Measurements from ENCODE around the gene LMLN. TPM values are rescaled to one million over a fixed set of nuclear protein-coding genes. Genes with fewer than 3 reads are reported as not detected.
A peak's percentile ranks its signal among the peaks of the same experiment; 100 is the strongest.
"Not testable (repeated sequence)": the region's sequence is repeated elsewhere in the genome, so short reads cannot be mapped to it uniquely, and the experiment has no call there.

The LMLN gene
- total RNA-seq, 1 donor from 2014 or later, result 2.0 TPM

DNA sequence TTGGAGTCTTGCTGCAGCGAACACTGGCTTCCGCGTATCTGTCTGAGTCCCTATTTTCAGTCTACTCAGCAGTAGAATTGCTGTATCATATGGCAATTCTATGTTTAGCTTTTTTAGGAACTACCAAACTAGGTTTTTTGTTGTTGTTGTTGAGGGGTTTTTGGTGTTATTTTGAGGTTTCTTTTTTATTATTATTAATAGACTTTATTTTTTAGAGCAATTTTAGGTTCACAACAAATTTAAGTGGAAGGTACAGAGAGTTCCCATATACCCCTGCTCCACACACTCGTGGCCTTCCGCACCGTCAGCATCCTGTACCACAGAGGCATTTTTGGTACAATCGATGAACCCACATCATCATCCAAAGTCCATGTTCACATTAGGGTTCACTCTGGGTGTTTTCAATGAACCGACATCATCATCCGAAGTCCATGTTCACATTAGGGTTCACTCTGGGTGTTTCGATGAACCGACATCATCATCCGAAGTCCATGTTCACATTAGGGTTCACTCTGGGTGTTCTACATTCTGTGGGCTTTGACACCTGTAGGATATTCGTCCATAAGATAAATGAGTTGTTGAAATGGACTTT lies 67.9 kb downstream of the LMLN start:
- no peak for DNase-seq

DNA sequence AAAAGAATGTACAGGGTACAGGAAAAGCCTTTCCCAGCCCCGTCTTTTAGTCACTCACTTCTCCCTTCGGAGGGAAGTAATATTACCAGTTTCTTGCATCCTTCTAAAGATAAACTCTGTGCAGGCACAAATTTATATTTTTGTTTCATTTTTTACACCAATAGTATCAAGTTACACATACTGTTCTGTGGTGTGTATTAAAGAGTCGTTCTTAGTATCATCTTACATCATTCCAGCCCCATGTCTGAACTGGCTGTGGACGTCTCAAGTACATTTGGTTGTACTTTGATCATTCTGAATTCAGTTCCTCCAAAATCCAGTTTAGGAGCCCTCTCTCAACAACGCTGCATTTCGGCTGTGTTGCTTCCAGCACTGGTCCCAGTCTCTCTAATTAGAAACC lies 68.7 kb downstream of the LMLN start:
- DNase-seq, result no peak

GRCh38 chr3:198030125-198030524 lies 70.1 kb downstream of the LMLN start:
- DNase-seq, result no peak

GRCh38 chr3:198030726-198031125 lies 70.7 kb downstream of the LMLN start:
- no peak for DNase-seq

DNA sequence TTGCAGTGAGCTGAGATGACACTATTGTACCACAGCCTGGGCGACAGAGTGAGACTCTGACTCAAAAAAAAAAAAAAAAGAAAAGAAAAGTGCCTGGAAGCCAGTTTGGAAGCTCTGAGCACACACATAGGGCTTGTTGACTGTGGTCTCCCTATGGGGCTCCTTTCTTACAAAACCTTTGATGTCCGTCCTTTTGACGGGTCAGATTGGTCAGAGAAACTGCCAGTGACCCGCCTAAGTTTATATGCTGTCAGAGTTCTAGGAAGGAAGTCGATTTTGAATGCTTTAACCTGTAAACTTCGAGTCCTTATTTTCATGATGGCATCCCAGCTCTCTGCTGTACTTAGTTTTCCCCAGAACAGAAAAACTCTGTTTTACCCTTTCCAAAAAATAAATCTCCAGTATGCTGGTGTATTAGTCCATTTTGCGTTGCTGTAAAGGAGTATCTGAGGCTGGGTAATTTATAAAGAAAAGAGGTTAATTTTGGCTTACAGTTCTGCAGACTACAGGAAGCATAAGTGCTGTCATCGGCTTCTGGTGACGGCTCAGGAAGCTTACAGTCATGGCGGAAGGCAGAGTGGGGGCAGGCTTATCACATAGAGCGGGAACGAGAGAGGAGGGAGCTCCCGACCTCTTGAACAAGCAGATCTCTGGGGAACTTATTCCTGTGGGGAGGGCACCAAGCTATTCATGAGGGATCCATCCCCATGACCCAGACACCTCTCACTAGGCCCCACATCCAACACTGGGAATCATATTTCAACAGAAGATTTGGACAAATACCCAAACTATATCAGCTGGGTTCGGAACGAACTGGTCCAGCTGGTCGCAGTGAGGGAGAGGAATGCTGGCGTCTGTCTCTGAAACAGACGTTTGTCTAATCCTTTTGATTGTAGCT lies 72.3 kb downstream of the LMLN start:
- DNase-seq, result peak; percentile 84

GRCh38 chr3:198043119-198043518 lies 83.1 kb downstream of the LMLN start:
- no peak for DNase-seq

DNA sequence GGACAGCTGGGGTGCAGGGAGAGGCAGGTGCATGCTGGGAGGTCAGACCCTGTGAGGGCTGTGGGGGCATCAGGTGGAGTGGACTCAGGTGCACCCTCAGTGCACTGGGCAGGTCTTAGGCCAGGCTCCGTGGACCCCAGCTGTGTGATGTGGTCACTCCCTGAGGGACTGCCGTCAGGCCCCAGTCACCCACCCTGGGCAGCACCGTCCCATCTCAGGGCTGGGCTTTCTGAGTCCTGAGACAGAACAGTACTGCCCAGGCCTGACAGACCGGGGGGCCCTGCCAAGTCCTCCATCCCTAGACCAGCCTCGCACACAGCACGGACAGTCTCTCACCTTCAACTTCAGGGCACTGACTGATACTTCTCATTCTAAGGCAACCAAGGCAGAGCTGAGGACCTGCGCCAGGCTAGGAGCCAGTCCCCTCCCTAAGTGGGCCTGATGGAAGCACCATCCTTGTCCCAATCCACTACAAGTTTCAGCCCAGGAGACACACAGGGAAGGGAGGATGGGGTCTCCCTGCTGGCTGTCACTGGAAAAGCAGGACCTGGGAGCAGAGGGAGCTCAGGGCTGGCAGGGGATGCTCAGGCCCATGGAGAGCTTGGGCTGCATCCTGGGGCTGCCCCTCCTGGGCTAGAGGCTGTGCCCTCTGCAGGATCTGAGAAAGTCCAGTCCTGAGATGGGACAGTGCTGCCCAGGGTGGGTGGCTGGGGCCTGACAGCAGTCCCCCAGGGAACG lies 86.3 kb downstream of the LMLN start:
- DNase-seq, result no peak

- DNase-seq, result no peak
These were observed 88.4 kb downstream of the LMLN start for GRCh38 chr3:198048445-198048844.

- DNase-seq, result no peak
These were observed 91.8 kb downstream of the LMLN start for GRCh38 chr3:198051836-198052235.

DNA sequence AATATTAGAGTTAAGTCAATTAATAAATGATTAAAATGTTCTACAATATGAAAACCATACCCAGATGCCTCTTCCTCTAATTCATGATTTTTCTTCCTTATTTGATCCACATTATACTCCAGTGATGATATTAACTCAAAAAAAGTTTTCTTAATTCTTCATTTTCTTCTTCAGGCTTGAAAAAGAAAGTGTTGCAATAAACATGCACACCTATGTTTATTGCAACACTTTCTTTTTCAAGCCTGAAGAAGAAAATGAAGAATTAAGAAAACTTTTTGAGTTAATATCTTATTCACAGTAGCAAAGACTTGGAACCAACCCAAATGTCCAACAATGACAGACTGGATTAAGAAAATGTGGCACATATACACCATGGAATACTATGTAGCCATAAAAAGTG lies 93.4 kb downstream of the LMLN start:
- DNase-seq, result not testable (repeated sequence)

- DNase-seq, result no peak
These were observed 101.4 kb downstream of the LMLN start for GRCh38 chr3:198061119-198062067.

DNA sequence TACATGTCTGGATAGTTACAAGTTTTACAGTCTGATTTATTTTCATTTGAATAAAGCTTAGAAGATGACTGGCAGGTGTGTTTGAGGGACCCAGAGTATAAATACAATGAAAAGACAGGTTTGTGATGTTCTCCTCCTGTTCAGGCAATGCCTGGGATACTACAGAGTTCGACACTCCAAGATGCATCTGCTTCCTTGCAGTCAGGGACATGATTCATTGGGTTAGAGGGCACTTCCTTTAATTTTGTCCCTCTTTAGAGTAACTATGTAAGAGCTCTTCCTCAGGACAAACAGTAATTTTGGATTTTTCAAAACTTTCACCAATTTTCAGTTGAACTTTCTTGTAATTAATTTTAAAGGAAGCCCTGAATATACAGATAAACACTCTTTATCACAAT lies 102.0 kb downstream of the LMLN start:
- peak; percentile 75 for DNase-seq

GRCh38 chr3:198064420-198064819 lies 104.4 kb downstream of the LMLN start:
- DNase-seq, result no peak

GRCh38 chr3:198065897-198066296 lies 105.9 kb downstream of the LMLN start:
- DNase-seq, result no peak

DNA sequence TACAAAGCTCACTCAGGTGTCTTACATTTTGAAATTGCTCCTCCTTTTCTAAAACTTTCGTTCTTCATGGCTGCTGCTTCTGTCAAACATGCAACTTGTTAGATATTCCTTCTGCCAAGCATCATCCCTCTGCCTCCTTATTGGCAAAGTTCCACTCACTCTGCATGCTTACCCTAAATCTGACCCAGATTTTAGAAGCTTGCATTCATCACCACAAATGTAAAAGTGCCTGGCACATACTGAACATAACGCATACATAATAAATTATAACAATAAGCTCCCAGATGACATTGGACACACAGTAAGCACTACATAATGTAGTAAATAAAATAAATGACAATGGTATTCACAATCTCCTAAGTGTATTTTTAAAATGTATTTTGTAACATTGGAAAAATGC lies 107.4 kb downstream of the LMLN start:
- no peak for DNase-seq

GRCh38 chr3:198070871-198071270 lies 110.9 kb downstream of the LMLN start:
- no peak for DNase-seq

GRCh38 chr3:198071602-198072287 lies 111.7 kb downstream of the LMLN start:
- peak; percentile 99 for DNase-seq

DNA sequence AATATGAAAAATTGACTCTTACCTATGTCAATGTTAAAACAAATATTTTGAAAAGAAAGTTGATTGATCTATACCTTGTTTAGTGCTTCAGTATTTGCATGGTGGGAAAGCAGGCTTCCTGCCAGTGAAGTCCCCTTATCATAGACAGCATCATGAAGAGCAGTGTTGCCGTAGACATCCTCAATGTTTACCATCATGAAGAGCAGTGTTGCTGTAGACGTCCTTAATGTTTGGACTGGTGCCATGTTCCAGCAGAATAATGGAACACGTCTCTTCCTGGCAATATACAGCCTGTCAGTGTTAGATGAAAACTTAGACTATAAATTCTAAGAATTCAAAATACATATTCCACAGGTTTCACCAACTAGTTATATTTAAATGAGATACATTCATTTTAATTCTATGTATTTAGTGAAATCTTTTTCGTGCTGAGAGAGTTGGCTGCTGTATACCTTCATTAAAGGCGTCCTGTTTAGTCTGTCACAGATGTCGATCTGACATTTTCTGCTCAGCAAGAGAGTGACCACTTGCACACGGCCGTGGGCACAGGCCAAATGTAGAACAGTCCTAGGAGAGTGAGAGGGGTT lies 116.8 kb downstream of the LMLN start:
- no peak for DNase-seq

DNA sequence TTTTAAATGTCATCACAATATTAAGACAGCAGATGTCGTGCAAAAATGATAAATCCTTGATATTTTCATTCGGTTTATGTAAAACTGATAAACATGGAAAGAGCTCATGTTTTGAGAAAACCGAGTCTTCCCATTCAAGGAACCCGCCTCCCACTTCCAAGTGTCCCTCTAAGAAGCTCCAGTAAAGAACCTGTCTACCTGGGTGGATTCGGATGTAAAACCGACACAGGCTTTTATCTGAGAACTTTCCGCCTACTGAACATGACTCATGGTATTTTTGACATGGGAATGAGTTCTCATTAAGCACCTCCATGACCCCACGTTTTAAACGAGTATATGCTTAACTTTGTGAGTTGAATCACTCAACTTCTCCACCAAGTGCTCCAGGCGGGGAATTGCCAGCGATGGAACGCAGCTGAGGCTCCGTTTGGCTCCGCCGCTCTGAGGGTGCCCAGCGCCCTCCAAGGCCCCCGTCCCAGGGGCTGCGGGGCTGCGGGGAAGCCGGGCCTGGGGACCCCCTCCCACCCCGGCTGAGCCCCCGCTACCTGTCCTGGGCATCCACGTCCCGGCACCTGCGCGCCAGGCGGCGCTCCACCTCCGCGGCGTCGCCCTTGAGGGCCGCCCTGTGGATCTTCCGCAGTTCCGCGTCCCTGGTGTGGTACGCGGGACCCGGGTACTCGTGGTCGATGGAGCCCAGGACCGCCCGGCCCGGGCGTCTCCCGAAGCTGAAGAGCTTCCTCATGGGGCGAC lies 119.9 kb downstream of the LMLN start:
- peak; percentile 31 for DNase-seq
